Endothelial cell of hepatic sinusoid (primary cell): ENCODE data around the gene TUBD1.
"Not testable (repeated sequence)": the region's sequence is repeated elsewhere in the genome, so short reads cannot be mapped to it uniquely, and the experiment has no call there.

Source experiments
- in situ Hi-C: cut with HindIII; loops from 2 replicates; pipeline ENCODE4 v1.10.0; 2017; ENCODE audit warnings: low sequenced_read_pairs

The TUBD1 gene

GRCh38 chr17:59846394-59847165 is 46.2 kb downstream of the TUBD1 start:
- in situ Hi-C loops, result loop anchor here (10.0 kb wide), 1 partner anchor 62 kb away; no protein-coding TSS in a partner anchor

- in situ Hi-C loops, result loop anchor here (10.0 kb wide), 1 partner anchor 61 kb away; no protein-coding TSS in a partner anchor
Observed at GRCh38 chr17:59845595-59846393, 46.9 kb downstream of the TUBD1 start.

GRCh38 chr17:59844884-59845594 is 47.7 kb downstream of the TUBD1 start:
- in situ Hi-C loops, result loop anchor here (10.0 kb wide), 1 partner anchor 60 kb away; no protein-coding TSS in a partner anchor

DNA sequence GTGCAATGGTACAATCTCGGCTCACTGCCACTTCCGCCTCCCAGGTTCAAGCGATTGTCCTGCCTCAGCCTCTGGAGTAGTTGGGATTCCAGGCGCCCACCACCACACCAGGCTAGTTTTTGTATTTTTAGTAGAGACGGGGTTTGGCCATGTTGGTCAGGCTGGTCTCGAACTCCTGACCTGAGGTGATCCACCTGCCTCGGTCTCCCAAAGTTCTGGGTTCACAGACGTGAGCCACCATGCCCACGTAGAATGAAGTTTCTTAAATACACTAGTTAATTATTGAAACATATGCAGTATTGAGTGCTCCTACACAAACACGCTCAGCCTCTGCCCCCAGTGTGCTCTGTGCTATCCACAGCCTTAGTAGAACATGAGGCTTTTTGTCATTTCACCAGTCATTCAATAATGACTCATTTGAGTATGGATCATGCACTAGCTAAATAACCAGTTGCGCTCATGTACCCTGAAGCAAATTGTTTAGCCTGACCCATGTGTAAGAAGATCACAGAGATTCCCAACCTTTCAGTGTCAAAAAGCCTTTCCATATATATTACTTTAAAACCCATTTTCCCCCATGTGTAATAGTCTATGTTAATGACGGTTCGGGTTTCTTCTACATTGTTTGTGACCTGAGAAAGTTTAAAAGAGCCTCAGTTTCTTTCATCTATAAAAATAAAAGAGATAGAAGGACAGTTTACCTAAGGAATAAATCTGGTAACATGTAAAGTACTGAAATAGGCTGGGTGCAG is 49.7 kb downstream of the TUBD1 start:
- in situ Hi-C loops, result loop anchor here (10.0 kb wide), 1 partner anchor 58 kb away; no protein-coding TSS in a partner anchor

GRCh38 chr17:59841882-59842263 is 50.9 kb downstream of the TUBD1 start:
- in situ Hi-C loops, result loop anchor here (10.0 kb wide), 1 partner anchor 57 kb away; no protein-coding TSS in a partner anchor

DNA sequence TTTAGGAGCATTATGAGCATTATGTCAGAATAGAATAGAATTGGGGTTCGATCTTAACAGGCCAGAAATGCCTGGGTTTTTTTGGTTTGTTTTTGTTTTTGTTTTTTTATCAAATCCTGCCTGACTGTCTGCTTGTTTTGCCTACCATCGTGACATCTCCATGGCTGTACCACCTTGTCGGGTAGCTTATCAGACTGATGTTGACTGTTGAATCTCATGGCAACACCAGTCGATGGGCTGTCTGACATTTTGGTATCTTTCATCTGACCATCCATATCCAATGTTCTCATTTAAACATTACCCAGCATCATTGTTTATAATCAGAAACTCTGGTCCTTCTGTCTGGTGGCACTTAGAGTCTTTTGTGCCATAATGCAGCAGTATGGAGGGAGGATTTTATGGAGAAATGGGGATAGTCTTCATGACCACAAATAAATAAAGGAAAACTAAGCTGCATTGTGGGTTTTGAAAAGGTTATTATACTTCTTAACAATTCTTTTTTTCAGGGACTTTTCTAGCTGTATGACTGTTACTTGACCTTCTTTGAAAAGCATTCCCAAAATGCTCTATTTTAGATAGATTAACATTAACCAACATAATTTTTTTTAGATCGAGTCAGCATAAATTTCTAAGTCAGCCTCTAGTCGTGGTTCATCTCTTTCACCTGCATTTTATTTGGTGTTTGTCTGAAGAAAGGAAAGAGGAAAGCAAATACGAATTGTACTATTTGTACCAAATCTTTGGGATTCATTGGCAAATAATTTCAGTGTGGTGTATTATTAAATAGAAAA is 51.5 kb downstream of the TUBD1 start:
- in situ Hi-C loops, result loop anchor here (10.0 kb wide), 1 partner anchor 56 kb away; no protein-coding TSS in a partner anchor

DNA sequence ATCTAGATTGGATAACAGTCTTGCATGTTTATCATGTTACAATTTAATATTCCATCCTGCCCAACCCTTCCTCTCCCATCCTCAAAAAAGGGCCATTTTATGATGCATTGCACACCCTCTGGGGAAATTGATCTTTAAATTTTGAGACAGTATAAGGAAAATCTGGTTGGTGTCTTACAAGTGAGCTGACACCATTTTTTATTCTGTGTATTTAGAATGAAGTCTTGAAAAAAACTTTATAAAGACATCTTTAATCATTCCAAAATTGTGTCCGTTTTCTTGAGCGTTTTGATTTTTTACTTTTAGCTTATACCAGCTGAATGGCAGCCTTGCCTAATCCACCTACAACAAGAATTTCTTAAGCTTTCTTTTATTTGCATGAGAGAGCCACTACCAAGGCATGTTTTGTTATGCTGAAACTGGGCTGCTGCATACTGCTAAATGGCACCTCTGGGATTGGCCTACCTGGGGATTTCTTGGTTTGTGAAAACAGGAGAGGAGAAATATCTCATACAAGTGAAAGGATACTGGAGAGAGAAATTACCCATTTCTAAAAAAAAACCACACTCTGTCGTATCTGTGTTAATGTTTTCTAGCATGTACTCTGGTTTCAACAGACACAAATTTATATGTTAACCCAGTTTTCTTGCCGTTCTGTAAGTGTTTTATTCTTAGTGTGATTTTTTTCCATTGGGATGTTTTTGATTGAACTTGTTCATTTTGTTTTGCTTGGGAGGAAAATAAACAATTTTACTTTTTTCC is 52.2 kb downstream of the TUBD1 start:
- in situ Hi-C loops, result loop anchor here (10.0 kb wide), 1 partner anchor 56 kb away; no protein-coding TSS in a partner anchor

GRCh38 chr17:59839651-59840328 is 53.0 kb downstream of the TUBD1 start:
- in situ Hi-C loops, result loop anchor here (10.0 kb wide), 1 partner anchor 55 kb away; no protein-coding TSS in a partner anchor

- in situ Hi-C loops, result no loop called here
Observed at GRCh38 chr17:59838052-59838916, 54.5 kb downstream of the TUBD1 start.

- in situ Hi-C loops, result no loop called here
Observed at GRCh38 chr17:59837308-59838051, 55.3 kb downstream of the TUBD1 start.

- in situ Hi-C loops, result no loop called here
Observed at GRCh38 chr17:59832883-59833379, 59.8 kb downstream of the TUBD1 start.

DNA sequence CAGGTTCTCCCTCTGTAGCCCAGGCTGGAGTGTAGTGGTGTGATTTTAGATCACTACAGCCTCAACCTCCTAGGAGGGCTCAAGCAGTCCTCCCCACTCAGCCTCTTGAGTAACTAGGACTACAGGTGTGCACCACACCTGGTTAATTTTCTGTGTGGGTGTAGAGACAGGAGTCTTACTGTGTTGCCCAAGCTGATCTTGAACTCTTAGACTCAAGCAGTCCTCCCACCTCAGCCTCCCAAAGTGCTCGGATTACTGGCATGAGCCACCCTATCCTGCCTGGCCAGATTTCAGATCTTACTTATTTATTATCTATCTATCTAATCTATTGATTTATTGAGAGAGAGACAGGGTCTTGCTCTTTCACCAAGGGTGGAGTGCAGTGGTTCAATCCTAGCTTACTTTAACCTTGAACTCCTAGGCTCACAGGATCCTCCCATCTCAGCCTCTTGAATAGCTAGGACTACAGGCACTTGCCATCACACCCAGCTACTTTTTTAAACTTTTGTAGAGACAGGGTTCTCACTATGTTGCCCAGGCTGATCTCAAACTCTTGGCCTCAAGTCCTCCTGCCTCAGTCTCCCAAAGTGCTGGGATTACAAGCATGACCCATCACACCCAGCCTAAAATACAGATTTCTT is 61.8 kb downstream of the TUBD1 start:
- in situ Hi-C loops, result no loop called here

- in situ Hi-C loops, result no loop called here
Observed at GRCh38 chr17:59830007-59830630, 62.6 kb downstream of the TUBD1 start.

- in situ Hi-C loops, result no loop called here
Observed at GRCh38 chr17:59829217-59830006, 63.3 kb downstream of the TUBD1 start.

DNA sequence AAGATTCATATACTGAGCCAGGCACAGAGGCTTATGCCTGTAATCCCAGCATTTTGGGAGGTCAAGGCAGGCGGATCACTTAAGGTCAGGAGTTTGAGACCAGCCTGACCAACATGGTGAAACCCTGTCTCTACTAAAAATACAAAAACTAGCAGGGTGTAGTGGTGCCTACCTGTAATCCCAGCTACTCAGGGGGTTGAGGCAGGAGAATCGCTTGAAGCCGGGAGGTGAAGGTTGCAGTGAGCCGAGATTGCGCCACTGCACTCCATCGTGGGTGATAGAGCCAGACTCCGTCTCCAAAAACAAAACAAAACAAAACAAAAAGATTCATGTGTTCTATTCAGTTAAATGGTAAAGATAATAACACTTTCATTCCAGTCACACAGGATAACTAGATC is 63.9 kb downstream of the TUBD1 start:
- in situ Hi-C loops, result not testable (repeated sequence)
